Measurements from ENCODE around the gene TMBIM1.

The TMBIM1 gene, protein sequence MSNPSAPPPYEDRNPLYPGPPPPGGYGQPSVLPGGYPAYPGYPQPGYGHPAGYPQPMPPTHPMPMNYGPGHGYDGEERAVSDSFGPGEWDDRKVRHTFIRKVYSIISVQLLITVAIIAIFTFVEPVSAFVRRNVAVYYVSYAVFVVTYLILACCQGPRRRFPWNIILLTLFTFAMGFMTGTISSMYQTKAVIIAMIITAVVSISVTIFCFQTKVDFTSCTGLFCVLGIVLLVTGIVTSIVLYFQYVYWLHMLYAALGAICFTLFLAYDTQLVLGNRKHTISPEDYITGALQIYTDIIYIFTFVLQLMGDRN

DNA sequence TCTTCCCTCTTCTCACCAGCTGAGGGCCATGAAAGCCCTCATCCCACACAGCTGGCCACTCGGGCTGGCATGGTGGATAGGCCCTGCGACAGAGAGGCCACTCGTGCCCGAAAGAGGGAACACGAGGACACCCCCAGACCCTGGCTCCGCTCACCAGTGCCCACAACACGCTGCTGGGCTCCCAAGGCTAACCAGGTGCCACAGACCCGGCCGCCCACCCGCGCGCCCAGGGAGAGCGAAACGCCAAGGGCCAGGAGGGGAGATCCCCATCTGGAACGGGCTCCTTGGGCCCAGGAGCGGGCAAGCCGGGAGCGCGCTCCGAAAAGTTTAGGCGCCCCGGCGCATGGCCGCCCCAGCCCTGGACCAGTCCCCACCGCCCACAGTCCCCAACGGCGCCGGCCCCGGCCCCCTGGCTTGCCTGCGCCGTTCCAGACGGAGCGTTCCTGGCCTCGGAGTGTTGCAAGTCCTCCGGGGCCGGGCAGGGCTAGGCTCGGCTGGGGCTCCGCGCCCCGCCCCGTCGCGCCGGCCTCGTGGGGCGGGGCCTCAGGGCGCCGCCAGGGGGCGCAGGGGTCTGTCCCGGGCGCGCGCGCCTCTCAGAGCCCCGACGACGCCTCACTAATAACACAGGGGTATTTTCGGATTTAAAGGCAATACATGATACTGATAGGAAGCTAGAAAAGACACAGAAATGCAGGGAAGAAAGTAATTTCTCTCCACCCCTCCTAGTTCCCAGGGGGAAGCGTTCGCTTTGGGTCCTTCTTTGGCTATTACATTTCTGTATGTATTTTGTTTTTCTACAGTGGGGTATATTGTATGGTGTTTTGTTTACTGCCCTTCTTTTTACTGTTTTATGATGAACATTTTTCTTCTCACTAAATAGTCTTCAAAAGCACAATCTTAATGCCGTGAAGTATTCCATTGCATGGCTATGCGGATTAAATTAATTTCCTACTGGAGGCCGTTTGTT lies at the start of gene TMBIM1:
TMBIM1 (minus strand) TSS at position 456 of the 967 bp plus-strand sequence. CDS start 10,362 bp downstream, outside the sequence.
- DNase-seq, result peak; percentile 36 to 54

DNA sequence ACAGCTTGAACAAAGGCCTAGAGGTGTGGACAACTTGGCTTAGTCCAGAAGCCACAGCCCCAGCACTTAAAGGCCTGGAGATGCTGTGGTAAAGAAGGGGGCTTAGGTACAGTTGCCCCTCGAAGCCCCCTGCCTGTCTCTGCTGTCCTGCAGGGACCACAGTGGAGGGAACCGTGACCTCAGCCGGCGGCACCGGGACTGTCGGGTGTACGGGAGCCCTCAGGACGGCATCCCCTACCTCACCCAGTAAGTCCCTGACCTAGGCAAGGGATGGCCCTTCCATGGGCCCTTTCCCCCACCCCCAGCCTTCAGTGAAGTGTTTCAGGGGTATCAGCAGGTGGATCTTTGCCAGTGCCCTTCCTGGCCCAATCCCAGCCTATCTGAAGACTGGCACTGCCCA lies 49.1 kb upstream of the TMBIM1 start:
- DNase-seq, result no peak

DNA sequence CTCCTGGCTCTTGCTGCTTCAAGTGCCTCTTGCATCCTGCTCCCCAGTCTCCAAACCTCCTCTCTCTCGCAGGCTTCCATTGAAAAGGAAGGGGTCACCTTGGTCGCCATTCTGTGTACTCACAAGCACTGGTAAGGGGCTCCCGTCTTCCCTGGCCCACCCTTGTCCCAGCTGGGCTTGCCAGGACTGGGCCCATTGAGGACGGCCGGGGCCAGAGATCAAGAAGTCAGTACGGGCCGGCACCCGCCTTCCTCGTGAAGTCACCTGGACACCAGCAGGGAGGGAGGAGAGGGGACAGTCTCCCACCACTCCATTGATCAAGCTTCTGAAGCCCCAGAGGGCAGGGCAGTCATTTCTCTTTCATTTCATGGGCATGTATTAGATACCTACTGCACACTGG lies 48.4 kb upstream of the TMBIM1 start:
- no peak for DNase-seq

DNA sequence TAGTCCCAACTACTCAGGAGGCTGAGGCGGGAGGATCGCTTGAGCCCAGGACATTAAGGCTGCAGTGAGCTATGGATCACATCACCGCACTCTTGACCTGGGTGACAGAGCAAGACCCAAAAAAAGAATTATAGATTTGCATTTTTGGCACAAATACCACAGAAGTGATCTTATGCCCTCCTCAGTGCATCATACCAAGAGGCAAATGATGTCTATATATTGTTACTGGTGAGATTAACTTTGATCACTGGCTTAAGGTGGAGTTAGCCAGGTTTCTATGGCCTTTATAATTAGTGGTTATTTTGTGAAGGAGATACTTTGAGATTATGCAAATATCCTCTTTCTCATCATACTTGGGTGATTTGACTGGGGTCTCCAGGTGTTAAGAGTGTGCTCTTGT lies 42.2 kb upstream of the TMBIM1 start:
- DNase-seq, result no peak

DNA sequence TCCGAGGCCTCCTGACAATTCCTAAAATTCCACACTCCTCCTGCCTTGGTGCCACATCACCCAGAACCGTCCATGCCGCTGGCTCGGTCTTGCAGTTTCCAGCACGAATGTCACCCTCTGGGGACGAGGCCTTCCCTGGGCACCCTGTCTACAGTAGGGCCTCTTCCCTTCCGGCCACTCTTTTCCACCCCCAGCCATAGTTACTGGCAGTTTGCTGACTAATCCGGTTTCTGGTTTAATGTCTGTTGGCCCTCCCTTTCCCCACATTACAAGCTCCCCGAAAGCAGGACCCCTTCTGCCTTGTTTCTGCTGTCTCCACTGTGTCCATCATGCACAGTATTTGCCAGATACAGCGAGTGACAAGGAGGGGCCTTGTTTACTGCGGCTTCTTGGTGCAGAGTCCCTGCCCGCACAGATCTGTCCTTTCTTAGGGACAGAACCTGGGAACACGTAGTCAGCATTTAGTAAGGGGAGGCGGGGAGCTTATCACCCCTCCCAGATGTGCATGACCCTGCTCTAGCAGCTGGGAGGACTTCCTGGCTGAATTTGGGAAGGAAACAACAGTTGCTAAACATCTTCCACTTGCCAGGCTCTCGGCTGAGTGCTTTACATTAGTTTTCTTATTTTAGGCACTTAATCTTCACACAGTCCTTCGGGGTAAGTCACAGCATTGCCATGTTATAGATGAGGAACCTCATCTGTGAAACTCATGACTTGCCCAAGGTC lies 40.8 kb upstream of the TMBIM1 start:
- DNase-seq, result peak; percentile 85 to 86

DNA sequence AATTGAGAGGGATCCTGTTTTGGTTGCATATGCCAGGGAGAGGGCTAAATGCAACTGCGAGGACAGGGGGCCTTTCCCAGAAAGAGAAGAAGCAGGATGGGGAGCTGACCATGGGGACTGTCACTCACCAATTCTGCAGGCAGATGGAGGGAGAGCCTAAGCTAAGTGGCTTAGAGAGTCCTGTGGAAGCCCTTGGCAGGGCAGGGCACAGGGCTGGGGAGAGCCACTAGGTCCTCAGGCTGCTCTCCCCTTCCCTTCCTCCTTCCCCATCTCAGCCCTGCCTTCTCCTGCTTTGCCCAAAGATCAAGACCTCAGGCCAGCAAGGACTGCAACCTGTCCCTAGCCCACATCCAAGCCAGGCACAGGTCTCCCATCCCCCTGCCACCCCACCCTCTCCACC lies 40.0 kb upstream of the TMBIM1 start:
- no peak for DNase-seq

DNA sequence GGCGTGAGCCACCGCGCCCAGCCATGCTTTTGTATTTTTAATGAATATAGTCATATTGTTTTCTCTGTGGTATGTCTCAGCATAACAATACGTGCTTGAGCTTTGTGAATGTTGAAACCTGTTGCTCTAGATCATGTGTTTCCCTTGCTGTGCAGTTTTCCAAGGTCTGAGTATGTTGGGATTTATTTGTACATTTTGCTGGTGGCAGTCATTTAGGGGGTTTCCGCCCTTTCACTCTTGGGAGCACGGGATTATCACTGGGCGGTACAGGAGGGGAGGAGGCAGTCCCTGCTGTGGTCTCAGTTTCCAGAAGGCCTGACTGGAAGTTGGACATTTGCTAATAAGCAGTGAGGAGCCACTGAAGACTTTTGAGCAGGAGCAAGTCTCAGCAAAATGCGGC lies 39.4 kb upstream of the TMBIM1 start:
- DNase-seq, result no peak

DNA sequence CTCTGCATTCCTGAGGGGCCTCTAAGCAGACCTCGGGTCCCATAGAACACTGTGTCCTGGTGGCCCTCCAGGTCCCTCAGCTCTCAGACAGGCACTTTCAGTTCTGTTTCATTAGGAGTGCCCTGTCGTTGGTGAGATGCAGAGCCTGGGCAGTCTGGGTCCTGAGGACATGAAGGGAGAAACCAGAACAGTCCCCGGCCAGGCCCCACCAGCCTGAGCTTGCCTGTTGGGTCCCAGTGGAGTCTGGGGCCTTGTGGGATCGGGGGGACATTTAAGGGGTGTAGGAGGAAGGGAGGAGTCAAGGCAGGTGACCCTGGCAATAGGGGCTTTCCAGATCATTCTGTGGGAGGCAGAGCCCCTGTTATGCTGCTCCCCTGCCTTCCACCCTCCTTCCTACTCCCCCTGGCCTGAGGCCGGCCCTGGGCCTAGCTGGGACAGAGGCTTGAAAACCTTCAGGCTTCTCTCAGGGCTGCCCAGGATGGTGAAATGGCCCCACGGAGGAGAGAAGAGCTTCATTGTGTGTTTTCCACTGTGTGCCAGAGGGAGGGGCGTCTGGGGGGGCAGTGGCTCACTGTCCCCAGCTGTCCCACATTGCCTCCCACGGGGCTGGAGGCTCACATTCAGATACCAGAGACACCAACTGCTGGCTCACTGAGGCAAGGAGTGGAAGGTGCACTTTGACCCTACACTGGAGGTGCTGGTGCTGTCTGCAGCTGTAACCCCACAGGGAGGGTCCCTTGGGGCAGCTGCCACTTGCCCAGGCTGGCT lies 37.7 kb upstream of the TMBIM1 start:
- DNase-seq, result no peak

DNA sequence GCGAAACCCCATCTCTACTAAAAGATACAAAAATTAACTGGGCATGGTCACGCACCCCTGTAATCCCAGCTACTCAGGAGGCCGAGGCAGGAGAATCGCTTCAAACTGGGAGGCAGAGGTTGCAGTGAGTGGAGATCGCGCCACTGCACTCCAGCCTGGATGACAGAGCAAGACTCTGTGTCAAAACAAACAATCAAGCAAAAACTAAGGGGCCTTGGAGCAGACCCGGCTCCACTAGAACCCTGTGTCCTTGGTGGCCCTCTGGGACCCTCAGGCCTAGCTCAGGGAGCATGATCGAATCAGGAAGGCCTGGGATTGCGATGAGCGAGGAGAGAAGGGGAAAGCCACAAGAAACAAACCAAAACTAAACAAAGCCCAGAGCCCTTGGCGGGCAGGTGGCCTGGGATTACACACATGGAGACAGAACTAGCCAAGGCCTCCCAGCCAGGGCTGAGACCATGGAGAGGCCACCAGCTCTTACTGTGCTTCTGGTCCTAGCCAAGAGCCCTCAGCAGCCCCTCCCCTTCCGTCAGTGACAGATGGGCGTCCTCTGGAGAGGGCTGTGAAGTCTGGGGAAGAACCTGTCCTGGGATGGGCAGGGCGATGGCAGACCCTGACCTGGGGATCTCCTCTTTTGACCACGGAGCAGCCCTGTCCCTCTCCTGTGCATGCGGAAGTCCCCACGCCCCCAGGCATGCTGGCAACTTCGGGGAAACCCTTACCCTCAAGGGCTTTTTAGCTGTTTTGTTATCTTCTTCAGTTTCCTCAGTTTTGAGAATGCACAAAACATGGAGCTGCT lies 36.9 kb upstream of the TMBIM1 start:
- DNase-seq, result no peak

DNA sequence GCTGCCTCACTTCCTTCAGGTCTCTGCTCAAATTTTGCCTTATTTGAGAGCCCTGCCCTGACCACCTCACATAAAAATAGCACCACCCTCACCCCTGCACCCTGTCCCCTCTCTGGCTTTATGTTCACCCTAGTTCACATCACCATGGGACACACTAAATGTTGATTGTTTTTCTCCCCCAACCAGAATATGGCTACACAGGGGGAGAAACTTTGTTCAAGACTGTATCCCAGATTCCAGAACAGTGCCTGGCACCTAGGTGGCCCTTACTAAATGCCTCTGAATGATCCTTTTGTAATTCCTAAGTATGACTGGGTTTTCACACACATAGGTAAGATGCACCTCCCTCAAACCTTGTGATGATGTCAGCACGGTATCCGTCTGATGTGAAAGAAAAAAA lies 36.0 kb upstream of the TMBIM1 start:
- DNase-seq, result no peak

DNA sequence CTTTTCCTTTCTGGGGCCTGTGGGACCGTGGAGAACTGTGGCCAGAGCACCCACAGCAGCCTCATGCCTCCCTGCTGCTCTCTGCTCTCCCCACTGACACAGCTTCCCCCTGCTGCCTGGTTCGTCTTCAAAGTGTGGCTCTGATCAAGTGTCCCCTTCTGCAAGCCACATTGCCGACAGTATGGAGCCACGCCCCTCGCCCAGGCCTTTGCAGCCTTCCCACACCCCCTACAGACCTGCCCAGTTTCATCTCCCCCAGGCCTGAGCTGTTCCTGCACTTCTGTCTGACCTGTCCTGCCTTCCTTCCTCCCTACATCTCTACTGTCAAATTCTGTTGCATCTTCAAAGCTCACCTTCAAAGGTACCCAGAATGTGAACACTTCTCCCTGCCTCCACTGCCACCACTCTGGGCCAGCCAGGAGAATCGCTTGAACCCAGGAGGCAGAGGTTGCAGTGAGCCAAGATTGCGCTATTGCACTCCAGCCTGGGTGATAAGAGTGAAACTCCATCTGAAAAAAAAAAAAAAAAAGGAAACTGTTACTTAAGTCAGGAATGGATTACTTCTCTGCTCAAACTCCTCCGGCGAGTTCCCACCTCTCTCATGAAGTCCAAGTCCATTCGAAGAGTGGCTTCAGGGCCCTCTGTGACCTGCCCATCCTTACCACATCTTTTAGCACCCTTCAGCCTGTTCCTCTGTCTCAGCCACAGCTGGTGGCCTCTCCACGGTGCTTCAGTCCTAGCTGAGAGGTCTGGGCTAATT lies 35.3 kb upstream of the TMBIM1 start:
- DNase-seq, result peak; percentile 4 to 17

DNA sequence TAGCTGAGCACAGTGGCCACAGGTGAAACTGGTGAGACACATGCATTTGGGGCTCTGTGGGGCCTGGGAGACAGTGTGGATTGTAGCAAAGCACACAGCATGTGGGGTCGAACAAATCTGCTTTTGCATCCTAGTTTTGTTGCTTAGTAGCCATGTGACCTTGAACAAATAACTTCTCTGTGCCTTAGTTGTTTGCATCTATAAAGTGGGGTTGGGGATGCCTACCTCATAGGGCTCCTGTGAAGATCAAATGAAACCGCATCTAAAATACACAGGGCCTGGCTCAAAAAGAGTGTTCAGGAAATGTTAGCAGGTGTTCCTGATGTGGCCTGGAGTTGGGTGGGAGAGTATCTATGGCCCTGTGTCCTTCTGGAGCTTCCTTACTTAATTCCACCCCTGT lies 34.0 kb upstream of the TMBIM1 start:
- DNase-seq, result no peak

DNA sequence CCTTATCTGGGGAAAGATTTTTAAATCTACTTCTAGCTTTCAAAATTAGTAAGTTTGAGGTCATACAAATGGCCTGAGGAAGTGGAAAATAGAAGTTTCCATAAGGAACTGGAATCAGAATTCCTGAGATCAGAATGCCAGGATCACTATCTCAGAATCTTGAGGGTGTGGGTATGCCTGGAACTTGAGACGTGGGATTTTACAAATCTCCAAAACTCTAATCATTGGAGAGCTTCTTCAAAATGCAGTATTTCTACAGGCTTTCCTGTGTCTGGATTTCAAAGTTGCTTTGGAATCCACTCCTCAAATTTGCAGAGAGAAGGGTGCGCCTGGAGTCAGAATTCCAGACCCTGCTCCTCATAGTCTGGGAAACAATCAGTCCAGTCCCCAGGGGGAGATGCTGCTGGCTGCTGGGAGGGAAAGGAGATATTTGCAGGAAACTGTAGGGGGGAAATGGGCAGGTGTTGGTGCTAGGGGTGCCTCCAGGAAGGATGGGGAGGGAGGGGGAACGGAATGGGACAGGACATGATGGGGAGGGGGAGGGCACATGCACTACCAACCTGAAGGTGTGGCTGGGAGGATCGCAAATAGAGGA lies 33.4 kb upstream of the TMBIM1 start:
- DNase-seq, result no peak

DNA sequence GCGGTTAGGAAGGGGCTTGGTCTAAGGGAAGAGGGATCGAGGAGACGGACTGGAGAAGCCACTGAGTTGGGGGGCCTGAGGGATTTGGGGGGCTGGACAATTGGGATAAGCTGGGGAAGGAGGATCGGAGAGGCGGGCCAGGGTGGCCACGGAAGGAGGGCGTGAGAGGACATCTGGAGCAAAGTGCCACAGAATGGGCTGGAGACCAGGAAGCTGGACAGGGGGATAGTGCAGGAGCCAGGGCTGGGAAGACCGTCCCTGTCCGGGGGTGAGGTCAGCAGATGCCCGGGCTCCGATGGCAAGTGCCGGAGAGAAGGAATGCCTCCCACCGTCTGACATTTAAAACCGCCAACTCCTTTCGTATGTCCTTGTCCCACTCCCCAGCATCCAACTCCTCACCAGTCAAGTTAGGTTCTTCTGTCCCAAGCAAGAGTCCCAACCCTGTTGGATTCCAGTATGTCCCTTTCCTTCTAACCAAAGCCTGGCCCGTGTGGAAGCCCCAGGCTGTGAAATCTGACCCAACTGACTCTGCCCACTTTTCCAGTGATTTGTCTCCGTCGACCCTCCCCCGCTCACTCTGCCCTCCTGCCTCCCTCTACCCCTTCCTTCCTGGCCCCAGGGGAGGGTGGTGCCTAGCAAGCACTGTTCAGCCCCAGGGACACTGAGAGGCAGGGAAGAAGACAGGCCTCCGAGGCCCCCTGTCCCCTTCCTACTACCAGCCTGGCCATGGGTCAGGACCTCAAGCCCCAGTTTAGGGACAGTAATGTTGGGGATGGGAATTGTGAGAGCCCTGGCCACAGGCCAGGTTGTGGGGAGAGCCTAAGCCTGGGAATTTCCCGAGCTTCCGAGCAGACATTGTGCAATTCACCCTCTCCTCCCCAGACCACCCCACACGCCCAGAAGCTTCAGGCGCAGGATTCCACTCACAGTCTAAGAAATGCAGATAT lies 31.5 kb upstream of the TMBIM1 start:
- DNase-seq, result peak; percentile 62

DNA sequence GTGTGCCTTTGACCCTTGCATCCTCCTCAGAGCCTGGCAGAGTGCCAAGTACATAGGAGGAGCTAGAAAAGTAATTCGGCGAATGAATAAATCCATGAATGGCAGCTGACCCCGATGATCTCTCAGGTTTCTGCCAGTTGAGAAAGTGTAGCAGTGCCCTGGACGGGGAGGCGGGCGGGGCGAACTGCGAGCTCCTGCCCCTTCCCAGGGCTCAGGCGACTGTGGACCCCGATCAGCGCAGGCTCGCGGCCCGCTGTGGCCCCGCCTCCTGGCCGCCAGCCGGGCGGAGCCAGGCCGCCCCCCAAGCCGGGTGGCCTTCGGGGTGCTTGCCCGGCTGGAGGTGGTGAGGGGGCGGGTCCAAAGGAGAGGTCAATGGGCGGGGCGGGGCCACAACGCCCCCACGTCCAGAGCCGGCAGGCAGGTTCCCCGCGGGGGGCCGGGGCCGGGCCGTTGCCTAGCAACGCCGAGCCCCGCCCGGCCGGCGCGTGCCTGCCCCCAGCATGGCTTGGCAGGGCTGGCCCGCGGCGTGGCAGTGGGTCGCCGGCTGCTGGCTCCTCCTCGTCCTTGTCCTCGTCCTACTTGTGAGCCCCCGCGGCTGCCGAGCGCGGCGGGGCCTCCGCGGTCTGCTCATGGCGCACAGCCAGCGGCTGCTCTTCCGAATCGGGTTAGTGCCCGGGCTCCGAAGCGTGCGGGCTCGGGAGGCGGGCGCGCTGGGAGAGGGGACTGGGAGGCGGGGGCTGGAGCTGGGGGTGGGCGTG lies 30.6 kb upstream of the TMBIM1 start:
- peak; percentile 44 to 58 for DNase-seq

DNA sequence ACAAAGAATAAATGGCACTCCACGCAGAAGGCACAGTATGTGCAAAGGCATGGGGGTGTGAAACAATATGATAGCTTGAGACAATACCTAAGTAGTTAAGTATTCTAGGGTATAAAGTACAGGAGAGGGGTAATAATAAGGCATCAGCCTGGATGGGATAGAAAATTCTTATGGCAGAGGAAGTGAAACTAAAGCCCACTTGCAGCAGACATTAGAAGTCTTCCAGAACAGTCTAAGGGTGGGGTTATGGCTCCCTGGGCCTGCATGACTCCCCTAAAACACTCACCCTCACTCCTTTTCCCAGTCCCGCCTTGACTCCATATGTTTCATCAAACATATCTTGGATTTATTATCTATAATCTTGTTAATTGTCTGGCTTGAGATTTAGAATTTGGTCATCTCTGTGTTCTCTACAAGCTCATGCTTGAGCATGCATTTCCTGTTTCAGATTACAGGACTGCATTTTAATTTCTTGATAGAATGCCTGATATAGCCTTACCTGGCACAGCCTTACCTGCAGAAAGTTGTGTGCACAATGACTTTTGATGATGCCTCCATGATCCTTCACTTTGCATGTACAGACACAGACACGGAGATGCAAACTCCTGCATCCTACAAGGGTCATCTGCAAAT lies 28.5 kb upstream of the TMBIM1 start:
- DNase-seq, result no peak

DNA sequence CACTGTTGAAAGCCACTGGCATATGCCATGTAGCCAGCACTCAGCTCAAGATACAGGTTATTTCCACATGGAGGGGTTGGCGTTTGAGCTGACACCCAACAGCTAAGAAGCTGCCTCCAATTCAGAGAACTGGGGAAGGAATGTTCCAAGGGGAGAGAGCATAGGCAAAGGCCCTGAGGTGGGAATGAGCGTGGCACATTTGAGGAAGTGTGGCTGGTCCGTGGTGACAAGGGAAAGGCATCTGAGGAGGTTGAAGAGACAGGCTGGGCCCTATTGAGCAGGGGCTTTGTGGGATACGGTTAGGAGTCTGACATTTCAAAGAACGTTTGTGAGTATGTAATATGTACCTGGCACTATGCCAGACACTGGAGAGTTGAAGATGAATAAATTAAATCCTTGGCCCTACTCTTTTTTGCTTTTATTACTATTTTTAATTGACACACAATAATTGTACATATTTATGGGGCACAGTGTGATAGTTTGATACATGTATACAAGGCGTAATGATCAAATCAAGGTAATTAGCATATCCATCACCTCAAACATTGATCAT lies 27.6 kb upstream of the TMBIM1 start:
- DNase-seq, result no peak

DNA sequence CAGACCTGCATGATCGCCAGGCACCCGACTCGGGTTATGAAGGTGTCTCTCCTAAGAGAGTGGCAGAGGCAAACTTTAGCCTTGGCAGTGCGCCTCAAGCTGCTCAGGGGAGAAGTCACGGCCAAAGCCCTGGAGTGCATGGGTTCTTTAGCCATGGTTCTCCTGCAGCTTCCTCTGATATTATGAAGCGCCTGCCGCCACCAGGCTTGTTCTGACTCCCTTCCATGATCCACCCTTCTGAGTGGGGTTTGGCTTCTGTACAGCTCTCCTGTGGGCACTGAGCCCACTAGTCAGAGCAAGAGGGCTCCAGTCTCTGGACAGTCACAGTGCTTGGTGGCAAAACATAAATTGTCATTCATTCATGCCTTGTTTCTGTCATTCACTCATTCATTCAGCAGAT lies 25.9 kb upstream of the TMBIM1 start:
- no peak for DNase-seq

Measured in Kasumi-1 (cell line).